Activated CD8-positive, alpha-beta memory T cell treated with anti-CD3 and anti-CD28 coated beads, Interleukin-2, amount 50 U/mL, for 24 hours (primary cell): ENCODE data around the gene MYRF.

Experiments
- DNase-seq: peaks from one replicate; pipeline ENCODE4 v3.0.0-alpha.2; 2020; ENCODE audit errors: extremely low read depth

MYRF gene

DNA sequence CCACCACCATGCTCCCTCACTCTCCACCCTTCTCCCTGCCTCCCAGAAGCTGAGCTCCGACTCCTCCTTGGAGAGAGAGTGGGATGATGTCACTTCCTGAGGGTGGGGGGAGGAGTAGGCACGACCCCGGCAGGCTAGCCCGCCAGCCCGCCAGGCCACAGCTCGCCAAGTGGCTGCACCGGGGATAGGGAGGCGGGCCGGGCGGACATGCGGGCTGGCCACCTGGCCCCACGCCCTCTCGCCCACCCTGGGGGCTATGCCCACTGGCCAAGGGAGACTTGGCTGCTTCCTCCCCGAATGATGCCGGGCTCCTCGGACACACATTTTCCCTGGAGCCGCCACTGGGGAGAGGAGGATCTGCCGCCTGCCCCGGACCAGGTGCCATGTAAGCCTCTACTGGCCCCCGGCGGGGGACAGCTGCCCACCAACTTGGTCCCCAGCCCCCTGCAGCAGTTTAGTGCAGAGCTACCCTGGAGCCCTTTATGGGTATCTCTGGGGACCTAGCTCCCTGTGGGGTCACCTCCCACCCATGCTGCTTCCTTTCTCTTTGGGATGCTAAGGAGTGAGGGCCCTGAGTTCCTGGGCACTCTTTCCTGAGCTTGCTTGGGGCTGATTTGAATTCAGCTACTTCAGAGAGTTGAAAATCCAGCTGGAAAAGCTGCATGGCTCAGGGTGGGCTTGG lies 33.7 kb upstream of the MYRF start:
- DNase-seq: no peak

DNA sequence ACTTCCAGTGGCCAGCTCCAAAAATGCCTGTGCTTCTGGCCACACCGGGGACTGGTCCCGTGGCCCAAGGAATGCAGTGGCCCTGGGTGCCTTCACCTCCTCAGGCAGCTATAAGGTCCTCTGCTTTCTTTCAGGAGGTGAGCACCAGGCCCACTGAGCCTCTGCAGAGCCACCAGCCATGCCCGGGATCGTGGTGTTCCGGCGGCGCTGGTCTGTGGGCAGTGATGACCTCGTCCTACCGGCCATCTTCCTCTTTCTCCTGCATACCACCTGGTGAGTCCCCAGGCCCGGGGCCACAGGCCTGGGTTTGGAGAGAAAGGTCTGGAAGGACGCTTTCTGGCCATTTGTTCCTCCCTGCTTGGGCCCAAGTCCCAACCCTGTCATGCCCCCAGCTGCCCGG lies 32.5 kb upstream of the MYRF start:
- no peak for DNase-seq

DNA sequence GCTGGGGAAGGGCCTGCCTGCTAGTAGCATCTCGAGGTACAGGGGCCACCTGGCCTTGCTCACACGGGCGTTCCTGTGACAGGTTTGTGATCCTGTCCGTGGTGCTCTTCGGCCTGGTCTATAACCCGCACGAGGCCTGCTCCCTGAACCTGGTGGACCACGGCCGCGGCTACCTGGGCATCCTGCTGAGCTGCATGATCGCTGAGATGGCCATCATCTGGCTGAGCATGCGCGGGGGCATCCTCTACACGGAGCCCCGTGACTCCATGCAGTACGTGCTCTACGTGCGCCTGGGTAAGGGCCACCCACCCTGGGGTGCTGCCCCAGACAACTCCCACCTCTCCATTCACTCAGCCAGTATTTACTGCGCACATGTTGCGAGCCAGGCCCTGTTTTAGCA lies 31.8 kb upstream of the MYRF start:
- DNase-seq: no peak

DNA sequence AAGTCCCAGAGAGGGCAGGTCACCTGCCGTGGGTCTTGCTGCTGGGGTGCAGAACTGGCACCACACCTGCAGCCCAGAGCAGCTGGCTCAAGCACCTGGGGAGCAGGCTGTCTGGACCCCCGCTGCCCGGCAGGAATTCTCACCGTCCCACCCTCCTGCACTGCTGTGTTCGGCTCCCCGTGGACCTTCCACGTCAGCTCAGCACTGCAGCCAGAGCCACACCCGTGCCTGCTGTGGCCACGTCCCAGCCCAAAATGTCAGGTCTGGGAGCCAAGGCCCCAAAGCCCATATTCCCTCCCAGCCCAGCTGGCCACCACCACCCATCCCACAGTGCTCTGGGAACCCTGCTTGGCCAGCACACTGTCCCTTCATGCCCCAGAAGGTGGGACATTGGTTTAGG lies 28.0 kb upstream of the MYRF start:
- no peak for DNase-seq

DNA sequence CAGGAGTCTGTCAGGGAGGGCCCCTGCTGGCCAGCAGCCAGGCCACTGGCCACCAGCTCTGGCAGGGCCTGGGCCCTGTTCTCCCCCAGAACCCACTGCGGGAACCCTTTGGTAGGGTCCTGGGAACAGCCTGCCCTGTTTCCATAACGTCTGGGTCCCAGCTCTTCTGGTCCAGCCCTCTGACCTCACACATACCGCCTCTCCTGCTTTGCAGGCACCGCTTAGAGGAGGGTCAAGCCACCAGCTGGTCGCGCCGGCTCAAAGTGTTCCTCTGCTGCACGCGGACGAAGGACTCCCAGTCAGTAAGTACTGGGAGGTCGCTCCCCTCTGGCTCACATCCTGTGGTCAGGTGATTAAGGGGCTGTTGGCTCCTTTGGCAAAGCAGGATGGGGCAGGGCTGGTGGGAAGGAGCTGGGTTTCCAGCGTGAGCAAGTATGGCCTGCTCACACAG lies 26.6 kb upstream of the MYRF start:
- no peak for DNase-seq

DNA sequence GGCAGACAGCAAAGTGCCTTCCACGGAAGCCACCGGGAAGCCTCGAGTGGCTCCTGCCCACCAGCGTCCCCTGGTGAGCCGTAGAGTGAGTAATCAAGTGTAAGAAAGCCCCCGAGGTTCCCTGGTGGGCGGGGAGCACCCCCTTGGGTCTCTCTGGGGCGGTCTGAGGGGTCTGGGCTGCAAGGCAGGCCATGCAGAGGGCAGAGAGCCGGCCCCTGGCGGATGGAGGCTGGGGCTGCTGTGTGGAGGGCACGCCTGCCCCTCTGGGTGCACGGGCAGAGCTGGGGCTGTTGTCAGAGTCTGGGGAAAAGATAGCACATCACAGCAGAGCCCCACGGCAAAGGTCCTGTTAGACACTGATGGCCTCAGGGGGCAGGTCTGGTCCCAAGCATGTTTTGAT lies 25.7 kb upstream of the MYRF start:
- no peak for DNase-seq

DNA sequence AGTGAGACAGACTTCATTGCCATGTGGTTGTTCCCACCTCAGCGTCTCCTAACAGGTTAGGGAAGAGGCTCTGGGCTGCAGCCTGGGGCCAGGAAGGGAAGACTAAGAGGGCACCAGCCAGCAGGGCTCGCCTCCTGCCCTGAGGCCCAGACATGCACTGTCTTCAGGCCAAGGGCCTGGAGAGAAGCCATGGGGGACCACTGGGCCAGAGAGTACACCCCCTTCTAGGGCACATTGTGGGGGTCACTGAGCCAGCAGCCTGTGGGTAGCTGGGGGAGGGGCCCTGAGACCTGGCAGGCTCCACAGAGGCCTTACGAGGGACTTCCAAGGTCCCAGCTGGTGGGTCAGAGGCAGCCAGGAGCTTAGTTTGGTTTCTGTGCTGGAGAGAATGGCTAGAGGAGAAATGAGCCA lies 25.0 kb upstream of the MYRF start:
- no peak for DNase-seq

DNA sequence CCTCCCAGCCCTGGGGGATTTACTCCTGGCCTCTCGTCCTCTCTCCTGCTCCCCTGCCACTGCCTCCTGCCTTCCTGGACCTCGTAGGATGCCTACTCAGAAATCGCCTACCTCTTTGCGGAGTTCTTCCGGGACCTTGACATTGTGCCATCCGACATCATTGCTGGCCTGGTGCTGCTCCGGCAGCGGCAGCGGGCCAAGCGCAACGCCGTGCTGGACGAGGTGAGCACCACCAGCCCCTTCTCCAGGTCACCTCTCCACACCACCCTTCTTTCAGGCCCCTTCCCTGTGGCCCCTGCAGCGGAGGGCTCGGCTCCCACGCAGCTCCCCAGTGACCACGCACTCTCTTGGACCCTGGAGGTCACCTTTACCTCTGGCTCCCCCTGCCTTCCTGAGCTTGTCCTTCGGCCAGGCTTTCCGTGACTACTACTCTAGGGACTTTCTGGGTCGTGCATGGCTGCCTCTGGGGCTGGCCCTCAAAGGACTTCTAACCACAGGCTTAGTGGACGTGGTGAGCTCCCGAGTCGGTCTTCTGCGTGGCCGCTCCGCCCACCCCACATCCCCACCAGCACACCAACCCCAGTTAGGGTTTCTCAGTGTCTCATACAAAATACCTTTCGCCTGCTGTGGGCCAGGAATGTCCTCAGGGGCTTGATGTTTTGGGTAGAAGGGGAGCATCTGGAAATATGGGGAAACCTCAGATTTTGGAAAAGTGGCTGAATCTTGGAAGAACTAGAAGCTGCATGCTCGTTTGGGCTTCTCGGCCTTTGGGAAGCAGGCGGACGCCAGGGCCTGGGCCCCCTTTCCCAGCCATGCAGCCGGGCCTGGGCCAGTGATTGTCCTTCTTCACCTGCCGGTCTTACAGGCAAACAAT lies 24.1 kb upstream of the MYRF start:
- no peak for DNase-seq

DNA sequence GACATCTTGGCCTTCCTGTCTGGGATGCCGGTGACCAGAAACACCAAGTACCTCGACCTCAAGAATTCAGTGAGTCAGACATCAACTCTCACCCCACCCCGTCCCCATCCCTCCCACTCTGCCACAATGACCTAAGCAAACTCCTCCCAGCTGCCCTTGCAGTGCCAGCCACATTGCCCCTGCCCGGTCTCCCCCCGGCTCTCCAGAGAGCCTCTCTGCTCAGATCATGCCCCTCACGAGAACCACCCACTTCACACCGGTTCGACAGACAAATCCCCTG lies 23.6 kb upstream of the MYRF start:
- DNase-seq: no peak

DNA sequence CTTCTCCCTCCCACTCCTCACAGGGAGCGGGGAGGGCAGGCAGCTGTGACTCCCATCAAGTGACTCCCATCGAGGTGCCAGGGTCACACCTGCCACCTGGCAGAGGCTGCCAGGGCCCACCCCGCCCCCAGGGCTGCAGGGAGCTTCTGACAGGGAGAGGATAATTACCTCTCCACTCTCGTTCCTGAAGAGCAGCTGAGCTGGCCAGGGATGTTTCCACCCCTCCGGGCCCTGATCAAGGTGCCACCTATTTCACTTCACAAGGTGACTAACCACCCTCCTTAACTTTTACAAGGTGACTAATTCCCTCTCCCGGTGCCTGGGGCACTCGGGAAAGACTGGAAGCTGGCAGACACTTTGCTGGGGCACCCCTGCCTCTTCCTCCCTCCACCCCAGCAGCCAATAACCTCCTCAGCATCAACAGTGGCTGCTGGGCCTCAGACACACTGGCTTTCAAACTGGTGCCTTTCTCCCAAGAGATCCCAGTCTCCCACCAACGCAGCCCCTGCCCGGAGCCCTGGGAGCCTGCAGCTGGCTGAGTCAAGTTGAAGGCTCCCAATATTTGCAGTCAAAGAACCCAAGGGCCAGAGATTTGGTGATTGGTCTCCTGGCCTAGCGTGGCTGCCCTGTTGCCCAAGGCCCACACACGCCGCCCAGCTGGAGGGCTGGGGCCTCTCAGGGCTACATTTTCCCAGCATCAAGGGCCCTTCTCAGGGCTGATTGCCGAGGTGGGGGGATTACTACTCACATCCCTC lies 22.0 kb upstream of the MYRF start:
- DNase-seq: no peak

DNA sequence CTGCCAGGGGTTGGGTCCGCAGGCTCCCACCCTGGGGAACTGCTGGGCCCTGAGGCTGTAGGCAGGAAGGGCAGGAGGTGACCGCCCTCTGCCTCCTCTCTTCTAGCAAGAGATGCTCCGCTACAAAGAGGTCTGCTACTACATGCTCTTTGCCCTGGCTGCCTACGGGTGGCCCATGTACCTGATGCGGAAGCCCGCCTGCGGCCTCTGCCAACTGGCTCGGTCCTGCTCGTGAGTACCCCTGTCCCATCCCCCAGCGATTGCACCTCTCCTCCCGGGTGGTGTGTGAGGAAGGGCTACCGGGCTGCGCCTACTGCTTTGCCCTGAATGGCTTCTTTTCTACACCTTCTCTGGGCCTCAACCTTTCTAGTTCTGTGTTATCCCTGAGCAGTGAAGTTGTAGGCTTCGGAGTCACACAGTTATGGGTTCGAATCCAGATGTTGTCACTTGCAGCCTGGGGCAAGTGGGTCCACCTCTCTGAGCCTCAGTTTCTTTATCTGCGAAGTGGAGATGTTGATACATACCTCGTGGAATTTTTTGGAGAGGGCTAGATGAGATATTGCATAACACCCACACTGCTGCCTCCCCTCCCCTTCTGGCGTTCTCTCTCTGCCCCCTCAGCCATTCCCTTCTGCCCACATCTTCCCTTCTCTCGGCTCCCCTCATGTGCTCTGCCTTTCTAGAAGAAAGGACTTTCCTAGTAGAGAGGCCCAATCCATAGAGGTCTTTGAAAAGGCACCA lies 21.1 kb upstream of the MYRF start:
- no peak for DNase-seq

DNA sequence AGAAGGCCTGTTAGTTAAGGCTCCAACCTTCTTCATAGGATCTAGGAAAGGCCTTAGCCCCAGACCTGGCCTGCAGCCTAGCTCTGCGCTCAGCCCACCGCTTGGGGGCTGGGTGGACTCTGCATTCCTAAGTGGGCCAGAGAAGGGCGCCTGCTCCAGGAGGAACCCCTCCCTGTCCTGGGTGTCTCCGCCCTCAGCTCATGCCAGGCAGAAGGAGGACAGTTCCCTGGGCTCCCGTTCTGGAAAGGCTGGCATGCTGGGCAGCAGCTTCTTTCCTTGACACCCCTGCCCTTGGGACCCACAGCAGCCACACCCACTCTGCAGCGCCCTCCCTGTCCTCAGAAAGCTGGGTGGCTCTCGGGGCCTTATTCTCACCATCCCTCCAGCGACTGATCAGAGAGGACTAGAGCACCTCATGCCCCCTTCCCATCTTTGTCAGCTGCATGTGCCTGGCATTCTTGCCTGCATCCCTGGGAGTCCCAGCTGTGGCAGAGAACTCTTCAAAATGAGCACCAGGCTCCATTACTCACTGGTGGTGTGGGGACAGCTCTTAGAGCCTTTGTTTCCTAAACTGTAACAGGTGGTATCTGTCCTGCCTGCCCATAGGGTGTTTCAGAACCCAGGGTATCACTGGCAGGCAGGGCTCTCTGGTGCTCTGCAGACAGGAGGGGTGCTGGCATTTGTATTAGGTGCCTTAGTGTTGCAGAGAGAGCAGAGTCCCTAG lies 20.3 kb upstream of the MYRF start:
- no peak for DNase-seq

DNA sequence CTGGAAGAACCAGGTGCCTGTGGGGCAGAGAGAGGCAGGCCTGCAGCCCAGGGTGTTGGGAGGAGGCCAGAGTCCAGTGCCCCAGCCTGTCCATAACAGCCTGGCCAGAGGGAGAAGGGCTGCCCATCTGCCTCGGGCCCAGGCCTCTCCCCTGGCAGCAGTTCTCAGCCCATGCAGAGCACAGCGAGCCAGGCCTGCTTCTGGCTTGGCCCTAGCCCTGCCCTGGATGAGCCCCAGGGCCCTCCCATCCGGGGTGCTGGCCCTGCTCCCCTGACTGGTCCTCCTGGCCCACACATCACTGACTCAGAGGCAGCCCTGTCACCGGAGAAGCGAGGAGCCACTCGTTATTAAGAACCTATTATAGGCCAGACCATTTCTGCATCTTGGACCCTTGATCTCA lies 19.7 kb upstream of the MYRF start:
- DNase-seq: no peak

DNA sequence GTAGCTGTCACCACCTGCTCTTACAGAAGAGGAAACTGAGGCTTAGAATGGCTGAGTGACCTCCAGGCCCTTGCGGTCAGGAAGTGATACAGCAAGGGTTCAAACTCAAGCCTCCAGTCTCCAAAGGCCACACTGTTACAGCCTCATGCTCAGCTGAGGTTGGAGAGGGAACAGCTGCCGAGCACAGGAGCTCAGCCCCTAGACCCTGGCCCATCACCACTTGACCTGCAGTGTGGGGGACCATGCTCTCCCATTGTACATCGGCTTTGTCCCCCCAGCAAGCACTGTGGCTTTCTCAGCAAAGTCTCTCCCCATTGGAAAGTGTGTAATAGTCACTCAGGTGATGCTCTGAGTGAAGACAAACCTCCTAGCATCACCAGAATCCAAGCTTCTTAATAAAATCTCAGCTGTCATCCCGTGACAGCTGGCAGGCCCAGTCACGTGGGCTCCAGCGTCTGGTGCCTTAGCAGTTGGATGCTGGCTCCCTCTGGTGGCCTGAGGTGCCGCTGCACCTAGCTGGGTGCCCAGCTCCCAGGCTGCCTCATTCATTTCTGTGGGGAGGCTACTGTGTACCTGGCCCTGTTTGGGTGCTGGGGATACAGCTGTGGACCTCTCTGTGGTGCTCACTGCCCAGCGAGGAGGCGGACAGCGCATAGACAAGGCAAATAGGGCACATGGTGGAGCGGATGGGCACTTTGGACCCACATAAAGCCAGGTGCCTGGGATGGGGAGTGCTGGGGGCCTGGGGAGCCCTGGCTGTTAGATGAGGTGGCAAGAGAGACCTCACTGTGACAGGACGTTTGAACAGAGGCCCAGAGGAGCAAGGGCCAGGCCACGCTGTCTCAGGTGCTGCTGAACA lies 19.1 kb upstream of the MYRF start:
- peak; percentile 50 for DNase-seq

DNA sequence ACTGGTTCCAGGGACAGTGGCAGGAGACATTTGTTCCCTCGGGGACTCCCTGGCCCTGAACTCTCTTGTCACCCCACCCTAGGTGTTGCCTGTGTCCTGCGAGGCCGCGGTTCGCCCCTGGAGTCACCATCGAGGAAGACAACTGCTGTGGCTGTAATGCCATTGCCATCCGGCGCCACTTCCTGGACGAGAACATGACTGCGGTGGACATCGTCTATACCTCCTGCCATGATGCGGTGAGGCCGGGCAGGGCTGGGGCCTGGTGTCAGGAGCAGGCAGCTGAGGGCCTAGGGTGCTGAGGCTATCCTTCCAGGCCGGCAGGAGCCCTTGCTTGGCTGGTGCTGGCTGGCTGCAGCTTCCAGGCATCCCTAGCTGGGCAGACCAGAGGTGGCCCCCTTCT lies 17.7 kb upstream of the MYRF start:
- DNase-seq: no peak

DNA sequence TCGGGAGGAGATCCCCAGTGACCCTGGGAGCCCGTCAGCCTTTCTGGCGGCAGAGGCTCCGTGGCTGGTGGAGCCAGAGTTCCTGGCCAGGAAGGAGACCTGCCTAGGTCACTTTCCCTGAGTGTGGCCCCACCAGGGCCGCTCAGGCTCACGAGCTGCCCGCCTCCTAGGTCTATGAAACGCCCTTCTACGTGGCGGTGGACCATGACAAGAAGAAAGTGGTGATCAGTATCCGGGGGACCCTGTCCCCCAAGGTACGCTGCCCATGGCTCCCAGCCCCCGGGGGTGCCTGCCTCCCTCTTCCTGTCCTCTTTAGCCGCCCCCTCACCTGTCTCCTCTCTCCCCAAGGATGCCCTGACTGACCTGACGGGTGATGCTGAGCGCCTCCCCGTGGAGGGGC lies 17.0 kb upstream of the MYRF start:
- no peak for DNase-seq

DNA sequence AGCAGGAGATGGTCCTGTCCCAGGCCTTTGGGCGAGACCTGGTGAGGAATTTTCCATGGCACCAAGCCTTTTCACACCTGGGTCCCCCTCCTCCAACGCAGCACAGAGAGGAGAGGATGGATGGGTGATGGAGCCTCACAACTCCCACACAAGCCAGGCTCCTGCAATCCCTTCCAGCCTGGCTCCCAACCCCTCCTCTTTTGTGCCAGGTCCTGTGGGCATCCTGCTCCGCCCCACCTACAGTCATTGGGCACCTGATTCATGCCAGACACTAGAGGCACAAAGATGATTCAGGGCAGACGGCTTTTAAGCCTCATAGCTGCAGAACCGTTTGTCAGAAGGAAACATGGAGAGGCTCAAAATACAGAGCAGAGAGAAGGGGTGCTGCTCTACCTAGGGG lies 16.1 kb upstream of the MYRF start:
- DNase-seq: no peak

DNA sequence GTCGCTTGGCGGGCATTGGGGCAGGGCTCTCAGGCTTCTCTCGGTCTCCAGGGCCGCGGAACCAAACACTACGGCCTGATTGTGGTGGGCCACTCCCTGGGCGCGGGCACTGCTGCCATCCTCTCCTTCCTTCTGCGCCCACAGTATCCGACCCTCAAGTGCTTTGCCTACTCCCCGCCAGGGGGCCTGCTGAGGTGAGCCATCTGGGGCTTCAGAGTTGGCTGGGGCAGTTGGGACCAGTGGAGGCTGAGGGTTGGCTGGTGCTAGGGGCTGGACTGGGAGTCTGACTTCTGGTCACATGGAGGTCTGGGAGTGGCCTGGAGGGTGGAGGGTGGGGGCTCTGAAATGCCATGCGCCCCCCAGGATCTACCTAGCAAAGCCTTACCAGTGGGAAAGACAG lies 15.3 kb upstream of the MYRF start:
- no peak for DNase-seq

DNA sequence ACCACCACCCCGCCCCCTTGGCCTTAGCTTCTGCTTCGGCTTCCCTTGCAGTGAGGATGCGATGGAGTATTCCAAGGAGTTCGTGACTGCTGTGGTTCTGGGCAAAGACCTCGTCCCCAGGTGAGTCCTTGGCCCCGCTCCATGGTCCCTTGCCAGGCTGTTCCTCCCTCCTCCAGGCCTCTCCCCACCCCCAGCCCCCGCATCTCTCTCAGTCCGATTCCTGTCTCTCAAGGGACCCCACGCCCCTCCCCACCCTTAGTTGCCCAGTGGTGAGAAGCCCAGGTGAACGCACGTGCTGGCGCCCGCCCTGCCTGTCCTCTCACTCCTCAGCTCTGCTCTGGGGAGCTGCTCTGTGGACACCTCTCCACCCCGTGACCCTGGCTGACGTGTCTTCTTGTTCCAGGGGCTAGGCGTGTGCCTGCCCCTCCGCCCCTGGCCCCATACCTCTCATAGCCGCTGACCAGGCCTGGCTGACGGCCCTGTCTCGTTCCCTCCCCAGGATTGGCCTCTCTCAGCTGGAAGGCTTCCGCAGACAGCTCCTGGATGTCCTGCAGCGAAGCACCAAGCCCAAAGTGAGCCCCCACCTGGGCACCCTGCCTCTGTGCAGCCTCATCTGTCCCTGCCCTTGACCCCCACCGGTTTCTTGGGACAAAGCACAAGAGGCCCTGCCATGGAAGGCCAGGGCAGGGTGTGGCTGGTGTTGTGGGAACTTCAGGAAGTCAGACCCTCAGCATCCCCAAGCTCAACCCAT lies 14.6 kb upstream of the MYRF start:
- DNase-seq: no peak

DNA sequence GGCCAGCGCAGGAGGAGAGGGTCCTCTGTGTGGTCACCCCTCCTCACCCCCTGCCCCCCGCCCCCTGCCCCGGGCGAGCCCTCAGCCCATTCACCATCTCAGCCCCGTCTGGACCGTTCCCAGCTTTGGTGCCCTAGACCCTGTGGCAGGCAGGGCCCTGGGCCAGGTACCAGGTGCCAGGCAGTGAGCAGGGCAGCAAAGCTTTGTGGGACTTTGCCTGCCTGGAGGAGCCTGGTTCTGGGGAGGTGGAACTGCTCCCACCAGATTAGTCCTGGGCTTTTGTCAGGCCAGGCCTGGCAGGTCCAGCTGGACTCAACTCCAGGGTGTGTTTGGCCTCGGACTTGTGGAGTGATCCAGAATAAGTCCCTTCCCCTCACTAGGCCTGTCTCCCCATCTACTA lies 13.7 kb upstream of the MYRF start:
- no peak for DNase-seq
